H1 (cell line): ENCODE measurements around the gene PCBP2.

ENCODE experiments used
- ATF3 ChIP-seq: IDR thresholded peaks from 2 replicates; pipeline ENCODE4 v1.6.1; 2011; ENCODE audit warnings: low read depth, mild to moderate bottlenecking, low read length; ENCODE audit not compliant: insufficient read depth
- CBX8 ChIP-seq: fragments of 300-800, 300-1000 bp; sonication (generic); IDR thresholded peaks from 2 replicates; pipeline ENCODE4 v1.7.1; 2016; ENCODE audit warnings: low read depth, low read length, borderline replicate concordance
- CHD2 ChIP-seq: IDR thresholded peaks from 2 replicates; pipeline ENCODE4 v1.6.1; 2012; ENCODE audit warnings: low read length, improper control_type of control experiment
- CREB1 ChIP-seq: IDR thresholded peaks from 2 replicates; pipeline ENCODE4 v1.6.1; 2012; ENCODE audit warnings: inconsistent platforms
- CTCF ChIP-seq, 3 experiments: IDR thresholded peaks; 1 replicate in 2 of 3; 2 replicates in 1 of 3; pipeline versions ENCODE4 v1.5.1 to v1.6.1; 2011; ENCODE audit warnings: low read length in 3 of 3, mild to moderate bottlenecking in 3 of 3, inconsistent platforms in 2 of 3, low read depth in 1 of 3, moderate library complexity in 1 of 3; ENCODE audit not compliant: insufficient read depth in 1 of 3; ENCODE audit errors: control extremely low read depth in 1 of 3
- EZH2 ChIP-seq: fragments of 200-600 bp; sonication (generic); IDR thresholded peaks from 2 replicates; pipeline ENCODE4 v1.7.1; 2012; ENCODE audit warnings: low read depth, mild to moderate bottlenecking, moderate library complexity, low read length, inconsistent platforms; ENCODE audit not compliant: severe bottlenecking
- JUN ChIP-seq: IDR thresholded peaks from 2 replicates; pipeline ENCODE4 v1.6.1; 2011; ENCODE audit warnings: low read depth, mild to moderate bottlenecking, improper control_type of control experiment, low read length
- KDM1A ChIP-seq: fragments of 200-600, 300-600 bp; sonication (generic); IDR thresholded peaks from 2 replicates; pipeline ENCODE4 v1.7.1; 2016; ENCODE audit warnings: mild to moderate bottlenecking, low read length, borderline replicate concordance
- KDM5A ChIP-seq: fragments of 200-600 bp; IDR thresholded peaks from 2 replicates; pipeline ENCODE4 v1.7.1; 2012; ENCODE audit warnings: mild to moderate bottlenecking, low read length, inconsistent platforms, mixed read lengths
- POLR2A ChIP-seq, 2 experiments: IDR thresholded peaks; 1 replicate in 1 of 2; 2 replicates in 1 of 2; pipeline ENCODE4 v1.6.1; 2011; ENCODE audit warnings: low read depth in 2 of 2, low read length in 2 of 2, mild to moderate bottlenecking in 2 of 2; ENCODE audit errors: control extremely low read depth in 1 of 2
- POLR2AphosphoS5 ChIP-seq: IDR thresholded peaks from 2 replicates; pipeline ENCODE4 v1.6.1; 2011; ENCODE audit warnings: low read depth, low read length
- RXRA ChIP-seq: IDR thresholded peaks from 2 replicates; pipeline ENCODE4 v1.6.1; 2011; ENCODE audit warnings: low read depth, mild to moderate bottlenecking, low read length, moderate library complexity; ENCODE audit not compliant: insufficient read depth
- SP4 ChIP-seq: IDR thresholded peaks from 2 replicates; pipeline ENCODE4 v1.6.1; 2012; ENCODE audit warnings: low read length, inconsistent platforms

- TF ChIP-seq JUN (no peak), KDM1A (no peak), POLR2A (IDR thresholded peaks at IDR 0.05; ENCODE audit: control extremely low read depth in 1 of 2, low read depth in 2 of 2, low read length in 2 of 2) (0 out of 3 replicates have a peak, but pooled peaks of 1 of the 2 experiments have one; percentile 2), POLR2AphosphoS5 (no peak), EZH2 (no peak), CTCF (IDR thresholded peaks at IDR 0.05; ENCODE audit: control extremely low read depth in 1 of 3, insufficient read depth in 1 of 3, low read depth in 1 of 3, low read length in 3 of 3) (no peak), SP4 (no peak), RXRA (no peak), ATF3 (no peak), CBX8 (no peak), KDM5A (no peak), CHD2 (no peak), CREB1 (no peak)
Observed at GRCh38 chr12:53474077-53474476, 22.2 kb downstream of the PCBP2 start.
